ENCODE data around the gene DKC1. TPM values are rescaled to one million over a fixed set of nuclear protein-coding genes. Genes with fewer than 3 reads are reported as not detected.
"Not testable (repeated sequence)": the region's sequence is repeated elsewhere in the genome, so short reads cannot be mapped to it uniquely, and the experiment has no call there.

DKC1 gene
- total RNA-seq, 1 donor from 2014 or later, result 91.1 TPM

DNA sequence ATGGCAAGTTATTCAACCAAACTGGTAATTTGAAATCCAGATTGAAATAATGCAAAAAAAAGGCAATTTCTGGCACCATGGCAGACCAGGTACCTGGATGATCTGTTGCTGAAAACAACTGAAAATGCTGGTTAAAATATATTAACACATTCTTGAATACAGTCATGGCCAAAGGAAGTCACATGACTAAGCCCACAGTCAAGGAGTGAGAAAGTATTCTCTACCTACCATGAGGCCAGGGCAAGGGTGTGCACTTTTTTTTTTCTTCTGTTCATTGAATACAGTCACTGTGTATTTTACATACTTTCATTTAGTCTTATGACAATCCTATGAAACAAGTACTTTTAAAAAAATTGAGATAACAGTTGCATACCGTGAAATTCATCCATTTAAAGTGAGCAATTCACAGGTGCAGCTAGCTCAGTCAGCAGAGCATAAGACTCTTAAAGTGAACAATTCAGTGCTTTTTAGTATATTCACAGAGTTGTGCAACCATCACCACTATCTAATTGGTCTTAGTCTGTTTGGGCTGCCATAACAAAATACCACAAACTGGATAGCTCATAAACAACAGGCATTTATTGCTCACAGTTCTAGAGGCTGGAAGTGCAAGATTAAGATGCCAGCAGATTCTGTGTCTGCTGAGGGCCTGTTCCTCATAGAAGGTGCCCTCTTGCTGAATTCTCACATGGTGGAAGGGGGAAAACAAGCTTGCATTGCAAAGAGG, 47.4 kb downstream of the DKC1 start:
- H3K36me3 ChIP-seq (ENCODE audit: control insufficient read depth, insufficient read depth, low read length), result no peaks in the 10 kb centered on the region
- no peak for FAIRE-seq
- H3K27me3 ChIP-seq (ENCODE audit: control insufficient read depth, insufficient read depth, low read length), result no peaks in the 10 kb centered on the region
- TF ChIP-seq, protein P1, sequence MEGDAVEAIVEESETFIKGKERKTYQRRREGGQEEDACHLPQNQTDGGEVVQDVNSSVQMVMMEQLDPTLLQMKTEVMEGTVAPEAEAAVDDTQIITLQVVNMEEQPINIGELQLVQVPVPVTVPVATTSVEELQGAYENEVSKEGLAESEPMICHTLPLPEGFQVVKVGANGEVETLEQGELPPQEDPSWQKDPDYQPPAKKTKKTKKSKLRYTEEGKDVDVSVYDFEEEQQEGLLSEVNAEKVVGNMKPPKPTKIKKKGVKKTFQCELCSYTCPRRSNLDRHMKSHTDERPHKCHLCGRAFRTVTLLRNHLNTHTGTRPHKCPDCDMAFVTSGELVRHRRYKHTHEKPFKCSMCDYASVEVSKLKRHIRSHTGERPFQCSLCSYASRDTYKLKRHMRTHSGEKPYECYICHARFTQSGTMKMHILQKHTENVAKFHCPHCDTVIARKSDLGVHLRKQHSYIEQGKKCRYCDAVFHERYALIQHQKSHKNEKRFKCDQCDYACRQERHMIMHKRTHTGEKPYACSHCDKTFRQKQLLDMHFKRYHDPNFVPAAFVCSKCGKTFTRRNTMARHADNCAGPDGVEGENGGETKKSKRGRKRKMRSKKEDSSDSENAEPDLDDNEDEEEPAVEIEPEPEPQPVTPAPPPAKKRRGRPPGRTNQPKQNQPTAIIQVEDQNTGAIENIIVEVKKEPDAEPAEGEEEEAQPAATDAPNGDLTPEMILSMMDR (IDR thresholded peaks at IDR 0.05; ENCODE audit: insufficient read depth, low read length, severe bottlenecking), result no peak
- H3K4me3 ChIP-seq (ENCODE audit: low read depth, low read length), result no peak overlapping the region
- peak; percentile 3 for DNase-seq (ENCODE audit: low read depth)

- FAIRE-seq (no peak), DNase-seq (ENCODE audit: low read depth) (no peak)
- Histone ChIP-seq H3K4me3 (ENCODE audit: low read depth, low read length) (no peak overlapping the region), H3K27me3 (ENCODE audit: control insufficient read depth, insufficient read depth, low read length) (no peaks in the 10 kb centered on the region), H3K36me3 (ENCODE audit: control insufficient read depth, insufficient read depth, low read length) (no peaks in the 10 kb centered on the region)
- TF ChIP-seq, protein P1 (IDR thresholded peaks at IDR 0.05; ENCODE audit: insufficient read depth, low read length, severe bottlenecking), result no peak
Measured at GRCh38 chrX:154812341-154813101, 49.9 kb downstream of the DKC1 start.

GRCh38 chrX:154813801-154814200, 51.1 kb downstream of the DKC1 start:
- TF ChIP-seq, protein P1 (IDR thresholded peaks at IDR 0.05; ENCODE audit: insufficient read depth, low read length, severe bottlenecking), result no peak
- Histone ChIP-seq H3K4me3 (ENCODE audit: low read depth, low read length) (no peak overlapping the region), H3K27me3 (ENCODE audit: control insufficient read depth, insufficient read depth, low read length) (no peaks in the 10 kb centered on the region), H3K36me3 (ENCODE audit: control insufficient read depth, insufficient read depth, low read length) (no peaks in the 10 kb centered on the region)
- DNase-seq (ENCODE audit: low read depth), result no peak
- FAIRE-seq, result no peak

DNA sequence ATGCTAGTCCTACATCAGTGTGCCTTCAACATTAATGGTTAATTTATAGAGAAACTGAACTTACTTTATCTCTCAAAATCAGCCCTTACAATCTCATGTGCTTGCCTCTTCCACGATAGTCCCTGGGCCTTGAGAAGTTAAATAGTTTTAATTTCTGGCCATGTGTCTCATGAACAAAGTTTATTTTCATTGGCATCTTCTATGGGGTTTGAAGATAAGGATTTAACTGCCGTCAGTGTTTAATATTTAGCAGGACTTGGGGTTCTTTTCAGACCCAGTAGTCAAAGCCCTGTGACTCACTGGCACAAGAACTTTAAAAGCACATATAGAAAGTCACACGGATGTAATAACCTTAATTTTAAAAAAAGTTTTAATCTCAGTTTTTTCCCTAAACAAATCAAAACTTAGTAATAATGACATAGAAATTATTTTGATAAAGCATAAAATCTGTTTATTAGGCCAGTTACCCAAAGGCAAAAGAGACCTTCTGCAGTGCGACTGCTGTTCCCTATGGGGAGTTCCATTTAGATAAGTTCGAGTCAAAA, 52.7 kb downstream of the DKC1 start:
- H3K4me3 ChIP-seq (ENCODE audit: low read depth, low read length), result no peak overlapping the region
- no peak for DNase-seq (ENCODE audit: low read depth)
- no peaks in the 10 kb centered on the region for H3K27me3 ChIP-seq (ENCODE audit: control insufficient read depth, insufficient read depth, low read length)
- TF ChIP-seq, protein P1 (IDR thresholded peaks at IDR 0.05; ENCODE audit: insufficient read depth, low read length, severe bottlenecking), result no peak
- FAIRE-seq, result no peak
- H3K36me3 ChIP-seq (ENCODE audit: control insufficient read depth, insufficient read depth, low read length), result no peaks in the 10 kb centered on the region

- FAIRE-seq; H3K36me3 ChIP-seq (ENCODE audit: control insufficient read depth, insufficient read depth, low read length); H3K27me3 ChIP-seq (ENCODE audit: control insufficient read depth, insufficient read depth, low read length); H3K4me3 ChIP-seq (ENCODE audit: low read depth, low read length); DNase-seq (ENCODE audit: low read depth): not testable (repeated sequence)
Measured at GRCh38 chrX:154816326-154816898, 53.7 kb downstream of the DKC1 start.

DNA sequence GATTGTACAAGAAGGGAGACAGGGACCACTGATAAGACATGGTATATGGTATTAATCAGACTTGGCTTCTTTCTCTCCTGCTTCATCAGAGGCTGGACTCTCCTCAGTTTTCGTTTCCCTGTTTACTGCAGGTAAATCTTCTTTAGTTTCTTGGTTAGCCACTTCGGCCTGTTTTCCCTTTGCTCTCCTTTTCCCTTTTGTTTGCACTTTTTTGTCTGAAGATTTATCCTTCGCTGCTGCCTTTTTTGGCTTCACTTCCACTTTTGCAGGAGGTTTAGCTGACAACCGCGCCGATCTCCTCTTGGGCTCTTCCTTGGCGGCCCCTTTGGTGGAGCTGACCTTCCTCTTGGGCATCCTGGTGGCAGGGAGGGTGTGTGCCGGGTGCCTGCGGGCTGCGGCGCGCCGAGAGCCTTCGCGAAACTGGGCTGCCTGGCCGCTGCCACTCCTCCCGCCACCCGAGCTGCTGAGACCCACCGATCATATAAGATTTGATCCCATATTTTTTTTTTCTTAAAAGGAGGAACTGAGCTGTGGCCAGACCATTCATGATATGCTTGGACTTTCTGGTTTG, 54.5 kb downstream of the DKC1 start:
- H3K27me3 ChIP-seq (ENCODE audit: control insufficient read depth, insufficient read depth, low read length); H3K36me3 ChIP-seq (ENCODE audit: control insufficient read depth, insufficient read depth, low read length); H3K4me3 ChIP-seq (ENCODE audit: low read depth, low read length); DNase-seq (ENCODE audit: low read depth); FAIRE-seq: not testable (repeated sequence)
